C4-2B (cell line): ENCODE data around the gene SLC30A3.

Source experiments
- CTCF ChIP-seq: fragments of 450-650 bp; conservative IDR thresholded peaks from 2 replicates; pipeline ENCODE4 v1.5.1; 2017; ENCODE audit warnings: mild to moderate bottlenecking
- ZFX ChIP-seq: fragments of 450-650 bp; IDR thresholded peaks from 2 replicates; pipeline ENCODE4 v1.6.1; 2017

GRCh38 chr2:27242614-27242951, 20.3 kb downstream of the SLC30A3 start:
- no peak for TF ChIP-seq CTCF
- no peak for TF ChIP-seq ZFX
